ENCODE results near the gene ZNF562.
"Not testable (repeated sequence)": the region's sequence is repeated elsewhere in the genome, so short reads cannot be mapped to it uniquely, and the experiment has no call there.

The ZNF562 gene

DNA sequence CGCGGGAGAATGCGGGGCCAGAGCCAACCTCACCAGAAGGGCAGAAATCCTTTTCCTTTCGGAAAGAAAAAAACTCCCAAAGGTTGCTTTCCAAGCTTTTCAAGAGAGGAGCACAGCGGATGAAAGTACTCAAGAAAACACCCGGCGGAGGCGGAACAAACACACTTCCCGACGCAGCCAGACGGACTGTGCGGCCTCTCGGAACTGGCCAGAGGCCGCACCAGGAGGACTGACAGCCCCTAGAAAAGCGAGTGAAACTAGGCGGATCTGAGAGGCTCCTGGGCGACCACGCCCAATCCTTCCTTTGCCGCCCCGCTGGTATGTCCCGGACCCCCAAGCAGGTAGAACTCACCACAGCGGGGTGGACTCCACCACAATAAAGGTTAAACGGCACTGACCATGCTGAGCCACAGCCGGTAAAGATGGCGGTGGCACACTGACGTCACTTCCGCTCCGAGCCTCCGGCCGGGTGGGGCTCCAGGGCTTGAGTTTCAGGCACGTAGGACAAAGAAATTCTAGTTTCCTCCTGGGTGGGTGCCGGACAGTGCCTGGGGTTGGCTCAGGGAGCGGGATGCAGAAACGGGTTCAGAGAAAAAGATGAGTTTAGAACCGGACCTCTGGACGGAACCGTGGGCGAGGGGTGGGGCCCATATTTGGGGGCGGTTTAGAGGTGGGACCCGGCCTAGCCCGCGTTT, at the start of gene ZNF562:
ZNF562 (minus strand) TSS at position 438 of the 695 bp plus-strand sequence. CDS start 14,356 bp downstream, outside the sequence.
- DNase-seq (ENCODE audit: low read depth), result peak; percentile 95
- H3K4me1 ChIP-seq (ENCODE audit: control insufficient read depth, insufficient read depth, low read length), result no peaks in the 10 kb centered on the region
- peaks cover 18% of the 10 kb centered on the region for H3K9me3 ChIP-seq (ENCODE audit: control insufficient read depth, low read length)
- H3K36me3 ChIP-seq (ENCODE audit: control insufficient read depth, insufficient read depth, low read length, severe bottlenecking), result peaks cover 23% of the 10 kb centered on the region
- H3K9ac ChIP-seq (ENCODE audit: low read length), result peak within 1 kb of the TSS; percentile 98
- peak within 1 kb of the TSS; percentile 98 for H3K4me3 ChIP-seq (ENCODE audit: low read length)
- H3K27me3 ChIP-seq (replicated peaks; ENCODE audit: control insufficient read depth, insufficient read depth, low read length), result no peaks in the 10 kb centered on the region

DNA sequence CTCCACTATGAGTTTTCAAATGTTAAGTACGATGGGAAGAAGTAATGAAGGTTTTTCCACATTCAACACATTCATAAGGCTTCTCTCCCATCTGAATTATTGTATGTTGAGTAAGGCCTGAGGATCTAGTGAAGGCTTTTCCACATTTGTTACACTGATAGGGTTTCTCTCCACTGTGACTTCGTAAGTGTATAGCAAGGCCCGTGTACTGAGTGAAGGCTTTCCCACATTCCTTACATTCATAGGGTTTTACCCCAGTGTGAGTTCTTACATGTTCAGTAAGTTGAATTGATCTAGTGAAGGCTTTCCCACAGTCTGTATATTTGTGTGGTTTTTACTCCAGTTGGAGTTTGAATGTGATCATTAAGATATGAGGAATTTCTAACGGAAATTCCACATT, 49.3 kb upstream of the ZNF562 start:
- Histone ChIP-seq H3K4me1 (ENCODE audit: control insufficient read depth, insufficient read depth, low read length) (no peaks in the 10 kb centered on the region), H3K27me3 (replicated peaks; ENCODE audit: control insufficient read depth, insufficient read depth, low read length) (no peaks in the 10 kb centered on the region), H3K36me3 (ENCODE audit: control insufficient read depth, insufficient read depth, low read length, severe bottlenecking) (no peaks in the 10 kb centered on the region), H3K4me3 (ENCODE audit: low read length) (no peak overlapping the region), H3K9me3 (ENCODE audit: control insufficient read depth, low read length) (peaks cover 24% of the 10 kb centered on the region), H3K9ac (ENCODE audit: low read length) (no peak overlapping the region)
- DNase-seq (ENCODE audit: low read depth), result no peak

DNA sequence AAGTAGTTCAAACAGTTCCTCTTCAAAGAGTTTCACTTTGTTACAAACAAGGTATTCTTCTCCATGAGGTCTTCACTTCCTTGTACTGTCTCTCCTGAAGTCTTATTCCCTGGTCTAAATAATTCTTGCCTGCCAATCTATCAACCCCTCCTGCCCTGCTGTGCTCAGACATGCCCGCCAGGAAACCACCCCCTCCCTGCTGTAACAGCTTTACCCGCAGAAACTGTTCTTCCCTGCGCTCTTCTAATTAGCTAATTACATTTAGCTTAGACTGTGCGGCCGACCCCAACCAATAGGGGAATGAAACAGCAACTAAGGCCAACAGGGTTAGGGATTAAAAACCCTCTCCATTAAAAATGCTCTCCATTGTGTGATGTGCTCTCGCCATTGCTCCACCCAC, 47.0 kb upstream of the ZNF562 start:
- Histone ChIP-seq H3K9ac (ENCODE audit: low read length) (no peak overlapping the region), H3K4me1 (ENCODE audit: control insufficient read depth, insufficient read depth, low read length) (no peaks in the 10 kb centered on the region), H3K27me3 (replicated peaks; ENCODE audit: control insufficient read depth, insufficient read depth, low read length) (no peaks in the 10 kb centered on the region), H3K36me3 (ENCODE audit: control insufficient read depth, insufficient read depth, low read length, severe bottlenecking) (no peaks in the 10 kb centered on the region), H3K4me3 (ENCODE audit: low read length) (no peak overlapping the region), H3K9me3 (ENCODE audit: control insufficient read depth, low read length) (peaks cover 24% of the 10 kb centered on the region)
- DNase-seq (ENCODE audit: low read depth), result no peak

GRCh38 chr19:9720541-9720940, 45.6 kb upstream of the ZNF562 start:
- H3K4me1 ChIP-seq (ENCODE audit: control insufficient read depth, insufficient read depth, low read length), result no peaks in the 10 kb centered on the region
- no peak overlapping the region for H3K4me3 ChIP-seq (ENCODE audit: low read length)
- no peak for DNase-seq (ENCODE audit: low read depth)
- no peaks in the 10 kb centered on the region for H3K27me3 ChIP-seq (replicated peaks; ENCODE audit: control insufficient read depth, insufficient read depth, low read length)
- peaks cover 24% of the 10 kb centered on the region for H3K9me3 ChIP-seq (ENCODE audit: control insufficient read depth, low read length)
- no peak overlapping the region for H3K9ac ChIP-seq (ENCODE audit: low read length)
- no peaks in the 10 kb centered on the region for H3K36me3 ChIP-seq (ENCODE audit: control insufficient read depth, insufficient read depth, low read length, severe bottlenecking)

DNA sequence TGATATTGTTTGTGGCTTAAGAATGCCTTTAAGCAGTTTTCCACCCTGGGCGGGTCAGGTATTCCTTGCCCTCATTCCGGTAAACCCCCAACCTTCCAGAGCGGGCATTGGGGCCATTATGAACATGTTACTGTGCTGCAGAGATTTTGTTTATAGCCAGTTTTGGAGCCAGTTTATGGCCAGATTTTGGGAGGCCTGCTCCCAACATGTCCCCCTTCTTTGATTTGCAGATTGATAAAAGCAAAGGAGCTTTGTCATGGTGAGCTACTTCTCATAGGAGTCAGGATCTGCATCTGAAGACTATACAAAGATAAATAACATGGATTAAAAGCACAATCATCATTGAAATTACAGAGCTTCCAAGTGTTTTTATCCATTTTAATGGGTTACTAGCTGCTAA, 36.9 kb upstream of the ZNF562 start:
- H3K9me3 ChIP-seq (ENCODE audit: control insufficient read depth, low read length), result peaks cover 23% of the 10 kb centered on the region
- H3K4me3 ChIP-seq (ENCODE audit: low read length), result no peak overlapping the region
- H3K9ac ChIP-seq (ENCODE audit: low read length), result no peak overlapping the region
- H3K27me3 ChIP-seq (replicated peaks; ENCODE audit: control insufficient read depth, insufficient read depth, low read length), result no peaks in the 10 kb centered on the region
- DNase-seq (ENCODE audit: low read depth), result no peak
- no peaks in the 10 kb centered on the region for H3K4me1 ChIP-seq (ENCODE audit: control insufficient read depth, insufficient read depth, low read length)
- no peaks in the 10 kb centered on the region for H3K36me3 ChIP-seq (ENCODE audit: control insufficient read depth, insufficient read depth, low read length, severe bottlenecking)

DNA sequence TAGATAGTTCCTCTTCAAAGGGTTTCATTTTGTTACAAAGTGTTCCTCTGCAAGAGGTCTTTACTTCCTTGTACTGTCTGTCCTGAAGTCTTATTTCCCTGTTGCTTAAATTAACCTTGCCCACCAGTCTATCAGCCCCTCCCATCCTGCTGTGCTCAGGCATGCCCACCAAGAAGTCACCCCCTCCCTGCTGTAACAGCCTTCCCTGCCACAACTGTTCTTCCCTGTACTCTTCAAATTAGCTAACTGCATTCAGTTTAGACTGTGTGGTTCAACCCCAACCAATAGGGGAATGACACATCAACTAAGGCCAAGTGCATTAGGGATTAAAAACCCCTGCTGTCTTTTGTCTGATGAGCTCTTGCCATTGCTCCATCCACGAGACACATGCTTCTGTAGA, 34.4 kb upstream of the ZNF562 start:
- no peak overlapping the region for H3K4me3 ChIP-seq (ENCODE audit: low read length)
- no peaks in the 10 kb centered on the region for H3K27me3 ChIP-seq (replicated peaks; ENCODE audit: control insufficient read depth, insufficient read depth, low read length)
- no peaks in the 10 kb centered on the region for H3K36me3 ChIP-seq (ENCODE audit: control insufficient read depth, insufficient read depth, low read length, severe bottlenecking)
- DNase-seq (ENCODE audit: low read depth), result no peak
- H3K9ac ChIP-seq (ENCODE audit: low read length), result no peak overlapping the region
- H3K9me3 ChIP-seq (ENCODE audit: control insufficient read depth, low read length), result peaks cover 23% of the 10 kb centered on the region
- no peaks in the 10 kb centered on the region for H3K4me1 ChIP-seq (ENCODE audit: control insufficient read depth, insufficient read depth, low read length)

- Histone ChIP-seq H3K4me1 (ENCODE audit: control insufficient read depth, insufficient read depth, low read length) (no peaks in the 10 kb centered on the region), H3K4me3 (ENCODE audit: low read length) (no peak overlapping the region), H3K27me3 (replicated peaks; ENCODE audit: control insufficient read depth, insufficient read depth, low read length) (no peaks in the 10 kb centered on the region), H3K36me3 (ENCODE audit: control insufficient read depth, insufficient read depth, low read length, severe bottlenecking) (no peaks in the 10 kb centered on the region), H3K9me3 (ENCODE audit: control insufficient read depth, low read length) (peaks cover 11% of the 10 kb centered on the region), H3K9ac (ENCODE audit: low read length) (no peak overlapping the region)
- no peak for DNase-seq (ENCODE audit: low read depth)
These were observed 30.9 kb upstream of the ZNF562 start for GRCh38 chr19:9705836-9706235.

DNA sequence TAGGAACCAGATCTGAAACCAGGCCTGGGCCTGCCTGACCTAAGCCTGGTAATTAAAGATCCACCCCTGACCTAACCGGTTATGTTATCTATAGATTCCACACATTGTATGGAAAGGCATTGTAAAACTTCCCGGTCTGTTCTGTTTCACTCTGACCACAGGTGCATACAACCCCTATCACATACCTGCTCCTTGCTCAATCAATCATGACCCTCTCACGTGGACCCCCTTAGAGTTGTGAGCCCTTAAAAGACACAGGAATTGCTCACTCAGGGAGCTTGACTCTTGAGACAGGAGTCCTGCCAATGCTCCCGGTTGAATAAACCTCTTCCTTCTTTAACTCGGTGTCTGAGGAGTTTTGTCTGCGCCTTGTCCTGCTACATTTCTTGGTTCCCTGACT, 27.3 kb upstream of the ZNF562 start:
- Histone ChIP-seq H3K36me3 (ENCODE audit: control insufficient read depth, insufficient read depth, low read length, severe bottlenecking) (no peaks in the 10 kb centered on the region), H3K9ac (ENCODE audit: low read length) (no peak overlapping the region), H3K4me3 (ENCODE audit: low read length) (no peak overlapping the region), H3K9me3 (ENCODE audit: control insufficient read depth, low read length) (no peaks in the 10 kb centered on the region), H3K27me3 (replicated peaks; ENCODE audit: control insufficient read depth, insufficient read depth, low read length) (no peaks in the 10 kb centered on the region), H3K4me1 (ENCODE audit: control insufficient read depth, insufficient read depth, low read length) (no peaks in the 10 kb centered on the region)
- no peak for DNase-seq (ENCODE audit: low read depth)

GRCh38 chr19:9700229-9700981, 25.5 kb upstream of the ZNF562 start:
- H3K9me3 ChIP-seq (ENCODE audit: control insufficient read depth, low read length), result no peaks in the 10 kb centered on the region
- H3K9ac ChIP-seq (ENCODE audit: low read length), result no peak overlapping the region
- no peaks in the 10 kb centered on the region for H3K27me3 ChIP-seq (replicated peaks; ENCODE audit: control insufficient read depth, insufficient read depth, low read length)
- no peaks in the 10 kb centered on the region for H3K4me1 ChIP-seq (ENCODE audit: control insufficient read depth, insufficient read depth, low read length)
- no peak for DNase-seq (ENCODE audit: low read depth)
- no peak overlapping the region for H3K4me3 ChIP-seq (ENCODE audit: low read length)
- no peaks in the 10 kb centered on the region for H3K36me3 ChIP-seq (ENCODE audit: control insufficient read depth, insufficient read depth, low read length, severe bottlenecking)

DNA sequence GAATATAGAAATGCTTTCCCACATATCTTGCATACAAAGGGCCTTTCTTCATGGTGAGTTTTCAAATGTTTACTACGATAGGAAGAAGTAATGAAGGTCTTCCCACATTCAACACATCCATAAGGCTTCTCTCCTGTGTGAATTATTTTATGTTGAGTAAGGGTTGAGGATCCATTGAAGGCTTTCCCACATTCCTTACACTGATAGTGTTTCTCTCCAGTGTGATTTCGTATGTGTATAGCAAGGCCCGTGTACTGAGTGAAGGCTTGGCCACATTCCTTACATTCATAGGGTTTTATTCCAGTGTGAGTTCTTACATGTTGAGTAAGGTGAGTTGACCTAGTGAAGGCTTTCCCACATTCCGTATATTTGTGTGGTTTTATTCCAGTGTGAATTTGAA, 15.4 kb upstream of the ZNF562 start:
- H3K9me3 ChIP-seq (ENCODE audit: control insufficient read depth, low read length), result peaks cover 35% of the 10 kb centered on the region
- not testable (repeated sequence) for H3K9ac ChIP-seq (ENCODE audit: low read length); H3K4me3 ChIP-seq (ENCODE audit: low read length); DNase-seq (ENCODE audit: low read depth); H3K27me3 ChIP-seq (replicated peaks; ENCODE audit: control insufficient read depth, insufficient read depth, low read length); H3K36me3 ChIP-seq (ENCODE audit: control insufficient read depth, insufficient read depth, low read length, severe bottlenecking); H3K4me1 ChIP-seq (ENCODE audit: control insufficient read depth, insufficient read depth, low read length)

DNA sequence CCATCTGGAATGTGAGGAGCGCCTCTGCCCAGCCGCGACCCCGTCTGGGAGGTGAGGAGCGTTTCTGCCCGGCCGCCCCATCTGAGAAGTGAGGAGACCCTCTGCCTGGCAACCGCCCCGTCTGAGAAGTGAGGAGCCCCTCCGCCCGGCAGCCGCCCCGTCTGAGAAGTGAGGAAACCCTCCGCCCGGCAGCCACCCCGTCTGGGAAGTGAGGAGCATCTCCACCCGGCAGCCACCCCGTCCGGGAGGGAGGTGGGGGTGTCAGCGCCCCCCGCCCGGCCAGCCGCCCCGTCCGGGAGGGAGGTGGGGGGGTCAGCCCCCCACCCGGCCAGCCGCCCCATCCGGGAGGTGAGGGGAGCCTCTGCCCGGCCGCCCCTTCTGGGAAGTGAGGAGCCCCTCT, 5.1 kb upstream of the ZNF562 start:
- H3K4me1 ChIP-seq (ENCODE audit: control insufficient read depth, insufficient read depth, low read length); H3K9me3 ChIP-seq (ENCODE audit: control insufficient read depth, low read length); H3K9ac ChIP-seq (ENCODE audit: low read length); H3K27me3 ChIP-seq (replicated peaks; ENCODE audit: control insufficient read depth, insufficient read depth, low read length); DNase-seq (ENCODE audit: low read depth); H3K4me3 ChIP-seq (ENCODE audit: low read length); H3K36me3 ChIP-seq (ENCODE audit: control insufficient read depth, insufficient read depth, low read length, severe bottlenecking): not testable (repeated sequence)

Measured in adipocyte (in vitro differentiated cells).